Ascending aorta (tissue), 2 donors: ENCODE measurements around the gene ANKH. TPM values are rescaled to one million over a fixed set of nuclear protein-coding genes. Genes with fewer than 3 reads are reported as not detected.

Experiments
- DNase-seq, 2 donors: peaks; one replicate each; pipeline ENCODE4 v3.0.0-alpha.2; 2019; ENCODE audit warnings: low spot score in 2 of 2
- H3K27ac ChIP-seq, 2 donors: fragments of 200-600 bp; sonication (generic); one replicate each; pipeline ENCODE4 v1.5.1; 2016 to 2017; ENCODE audit warnings: mild to moderate bottlenecking in 1 of 2
- H3K27me3 ChIP-seq: fragments of 200-600 bp; sonication (generic); one replicate; pipeline ENCODE4 v1.5.1; 2017
- H3K36me3 ChIP-seq, 2 donors: fragments of 200-600 bp; sonication (generic); one replicate each; pipeline ENCODE4 v1.5.1; 2016
- H3K4me1 ChIP-seq, 2 donors: fragments of 200-600 bp; sonication (generic); one replicate each; pipeline ENCODE4 v1.5.1; 2016 to 2017; ENCODE audit warnings: mild to moderate bottlenecking in 1 of 2
- H3K4me3 ChIP-seq, 2 donors: fragments of 200-600 bp; sonication (generic); one replicate each; pipeline ENCODE4 v1.5.1; 2016 to 2017; ENCODE audit warnings: mild to moderate bottlenecking in 1 of 2
- H3K9me3 ChIP-seq, 2 donors: fragments of 200-600 bp; sonication (generic); one replicate each; pipeline ENCODE4 v1.5.1; 2016
- intact Hi-C: fragments of 100-400 bp; cut with DNase I; formaldehyde crosslinking; loops from one replicate; pipeline ENCODE4 v1.15.1; 2023
- total RNA-seq: library from RNA; depleted of rRNA; stranded (reverse); fragments of >200 nt; gene quantifications from one replicate; pipeline ENCODE4 v1.1.0, GENCODE V29; 2016
- TF ChIP-seq, protein P1 (sequence below), 3 experiments: fragments of 200-600 bp in 2 of 3; fragments of 450-650 bp in 1 of 3; sonication (generic) in 2 of 3; IDR thresholded peaks; one replicate each; pipeline ENCODE4 v1.5.1; 2016 to 2019; ENCODE audit warnings: antibody characterized with exemption in 3 of 3, mild to moderate bottlenecking in 1 of 3, moderate library complexity in 1 of 3

The ANKH gene
- total RNA-seq, 1 donor from 2014 or later = 388 TPM

- no peak for DNase-seq
- Histone ChIP-seq H3K9me3 (no peaks in the 10 kb centered on the region), H3K36me3 (peaks cover 32 to 44% of the 10 kb centered on the region in 2 donors), H3K27me3 (no peaks in the 10 kb centered on the region), H3K27ac (peak overlapping the region; percentile 78 to 81), H3K4me3 (no peak overlapping the region), H3K4me1 (peaks cover 0 to 16% of the 10 kb centered on the region in 2 donors)
- intact Hi-C loops = no loop called here
- TF ChIP-seq, protein P1, sequence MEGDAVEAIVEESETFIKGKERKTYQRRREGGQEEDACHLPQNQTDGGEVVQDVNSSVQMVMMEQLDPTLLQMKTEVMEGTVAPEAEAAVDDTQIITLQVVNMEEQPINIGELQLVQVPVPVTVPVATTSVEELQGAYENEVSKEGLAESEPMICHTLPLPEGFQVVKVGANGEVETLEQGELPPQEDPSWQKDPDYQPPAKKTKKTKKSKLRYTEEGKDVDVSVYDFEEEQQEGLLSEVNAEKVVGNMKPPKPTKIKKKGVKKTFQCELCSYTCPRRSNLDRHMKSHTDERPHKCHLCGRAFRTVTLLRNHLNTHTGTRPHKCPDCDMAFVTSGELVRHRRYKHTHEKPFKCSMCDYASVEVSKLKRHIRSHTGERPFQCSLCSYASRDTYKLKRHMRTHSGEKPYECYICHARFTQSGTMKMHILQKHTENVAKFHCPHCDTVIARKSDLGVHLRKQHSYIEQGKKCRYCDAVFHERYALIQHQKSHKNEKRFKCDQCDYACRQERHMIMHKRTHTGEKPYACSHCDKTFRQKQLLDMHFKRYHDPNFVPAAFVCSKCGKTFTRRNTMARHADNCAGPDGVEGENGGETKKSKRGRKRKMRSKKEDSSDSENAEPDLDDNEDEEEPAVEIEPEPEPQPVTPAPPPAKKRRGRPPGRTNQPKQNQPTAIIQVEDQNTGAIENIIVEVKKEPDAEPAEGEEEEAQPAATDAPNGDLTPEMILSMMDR (IDR thresholded peaks at IDR 0.05) = no peak
These were observed 165.0 kb downstream of the ANKH start for GRCh38 chr5:14706615-14707021.

- no peaks in the 10 kb centered on the region for H3K27me3 ChIP-seq
- peak overlapping the region; percentile 78 to 81 for H3K27ac ChIP-seq
- peaks cover 23 to 33% of the 10 kb centered on the region in 2 donors for H3K36me3 ChIP-seq
- intact Hi-C loops = no loop called here
- H3K4me3 ChIP-seq = no peak overlapping the region
- no peaks in the 10 kb centered on the region for H3K9me3 ChIP-seq
- DNase-seq = no peak
- TF ChIP-seq, protein P1 (IDR thresholded peaks at IDR 0.05) = no peak
- peaks cover 0 to 25% of the 10 kb centered on the region in 2 donors for H3K4me1 ChIP-seq
These were observed 166.0 kb downstream of the ANKH start for GRCh38 chr5:14705556-14705955.

- no peak overlapping the region for H3K4me3 ChIP-seq
- H3K4me1 ChIP-seq = peaks cover 0 to 38% of the 10 kb centered on the region in 2 donors
- H3K27ac ChIP-seq = peak overlapping the region; percentile 24 to 32
- no peak for DNase-seq
- H3K27me3 ChIP-seq = no peaks in the 10 kb centered on the region
- TF ChIP-seq, protein P1 (IDR thresholded peaks at IDR 0.05) = no peak
- H3K9me3 ChIP-seq = no peaks in the 10 kb centered on the region
- peaks cover 10 to 13% of the 10 kb centered on the region in 2 donors for H3K36me3 ChIP-seq
- intact Hi-C loops = no loop called here
These were observed 169.2 kb downstream of the ANKH start for GRCh38 chr5:14702238-14702839.

DNA sequence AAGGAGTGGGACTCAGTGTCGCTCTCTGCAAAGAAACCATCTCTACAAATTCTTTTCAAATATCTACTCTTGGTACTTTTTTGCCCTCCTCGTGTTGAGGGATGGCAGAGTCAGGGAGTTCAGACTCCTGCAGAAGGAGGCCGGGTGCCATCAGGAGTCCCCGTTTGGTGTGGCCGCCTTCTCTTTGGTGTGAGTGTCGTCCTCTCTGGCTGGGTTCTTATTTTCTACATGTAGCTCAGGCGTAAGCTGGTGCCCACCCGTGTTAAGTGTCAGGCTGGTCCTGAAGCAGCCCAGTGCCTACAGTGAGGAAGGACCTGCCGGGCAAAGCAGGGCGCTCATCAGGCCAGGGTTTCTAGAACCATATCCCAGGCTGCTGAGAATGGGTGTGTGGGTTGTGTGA lies 170.0 kb downstream of the ANKH start:
- TF ChIP-seq, protein P1 (IDR thresholded peaks at IDR 0.05) = no peak
- no peak for DNase-seq
- Histone ChIP-seq H3K9me3 (no peaks in the 10 kb centered on the region), H3K27ac (peak overlapping the region in 1 of 2 donors; percentile 64), H3K4me1 (peaks cover 0 to 34% of the 10 kb centered on the region in 2 donors), H3K4me3 (no peak overlapping the region), H3K36me3 (peaks cover 10 to 13% of the 10 kb centered on the region in 2 donors), H3K27me3 (no peaks in the 10 kb centered on the region)
- intact Hi-C loops = no loop called here

DNA sequence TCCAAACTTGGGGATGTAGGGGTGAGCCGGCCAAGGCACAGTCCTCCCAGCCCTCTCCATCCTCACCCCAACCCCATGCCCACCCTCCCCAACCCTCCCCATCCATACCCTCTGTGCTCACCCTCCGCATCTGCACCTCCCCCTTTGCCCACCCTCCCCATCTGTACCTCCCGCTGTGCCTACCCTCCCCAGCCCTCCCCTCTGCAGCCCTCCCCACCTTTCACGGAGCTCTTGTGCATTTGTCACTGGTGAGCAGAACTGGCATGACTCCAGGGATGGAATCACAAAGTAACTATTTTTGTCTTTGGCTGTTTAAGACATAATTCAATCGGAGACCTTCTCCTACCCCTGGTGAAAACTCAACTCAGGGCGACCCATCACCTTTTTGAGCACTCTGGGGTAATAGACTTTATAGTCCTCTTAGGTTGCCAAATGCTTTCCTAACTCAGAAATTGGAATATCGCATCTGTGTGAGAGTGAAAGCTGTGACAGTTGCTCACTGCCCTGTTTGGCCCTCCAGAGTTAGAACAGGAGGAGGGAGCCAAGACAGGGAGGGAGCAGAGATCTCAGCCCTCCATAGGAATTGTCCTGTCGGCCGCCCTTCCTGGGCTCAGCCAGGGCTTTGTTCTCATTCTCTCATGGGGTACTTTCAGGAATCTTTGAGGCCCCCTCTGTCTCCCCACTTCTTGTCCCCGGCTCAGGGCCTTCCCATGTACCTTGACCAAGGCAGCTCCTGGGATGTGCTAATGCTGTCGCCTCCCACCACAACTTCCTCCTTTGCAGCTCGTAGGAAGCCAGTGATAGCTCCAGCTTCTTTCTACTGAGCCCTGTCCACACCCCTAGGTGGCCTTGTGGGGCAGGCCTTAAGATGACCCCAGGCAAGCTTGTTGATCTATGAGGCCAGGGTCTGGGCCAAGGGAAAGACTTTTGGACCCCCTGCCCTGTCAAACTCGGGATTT lies 170.8 kb downstream of the ANKH start:
- TF ChIP-seq, protein P1 (IDR thresholded peaks at IDR 0.05) = no peak
- Histone ChIP-seq H3K4me3 (no peak overlapping the region), H3K9me3 (no peaks in the 10 kb centered on the region), H3K27me3 (no peaks in the 10 kb centered on the region), H3K36me3 (peaks cover 10 to 12% of the 10 kb centered on the region in 2 donors), H3K4me1 (peaks cover 0 to 30% of the 10 kb centered on the region in 2 donors), H3K27ac (peak overlapping the region; percentile 57 to 64)
- intact Hi-C loops = no loop called here
- no peak for DNase-seq
